ENCODE measurements around the gene RPL36AL.
A peak's percentile ranks its signal among the peaks of the same experiment; 100 is the strongest.
"Not testable (repeated sequence)": the region's sequence is repeated elsewhere in the genome, so short reads cannot be mapped to it uniquely, and the experiment has no call there.

The RPL36AL gene

DNA sequence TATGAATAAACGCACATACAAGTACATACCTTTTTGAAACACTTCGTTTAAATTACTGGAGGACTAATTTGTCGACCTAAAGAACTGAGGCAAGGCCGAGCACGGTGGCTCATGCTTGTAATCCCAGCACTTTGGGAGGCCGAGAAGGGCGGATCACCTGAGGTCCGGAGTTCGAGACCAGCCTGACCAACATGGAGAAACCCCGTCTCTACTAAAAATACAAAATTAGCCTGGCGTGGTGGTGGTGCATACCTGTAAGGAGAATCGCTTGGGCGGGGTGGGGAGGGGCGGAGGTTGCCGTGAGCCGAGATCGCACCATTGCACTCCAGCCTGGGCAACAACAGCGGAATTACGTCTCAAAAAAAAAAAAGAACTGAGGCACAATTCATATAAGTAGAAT, 1.2 kb downstream of the RPL36AL start:
- not testable (repeated sequence) for DNase-seq (ENCODE audit: low spot score)

DNA sequence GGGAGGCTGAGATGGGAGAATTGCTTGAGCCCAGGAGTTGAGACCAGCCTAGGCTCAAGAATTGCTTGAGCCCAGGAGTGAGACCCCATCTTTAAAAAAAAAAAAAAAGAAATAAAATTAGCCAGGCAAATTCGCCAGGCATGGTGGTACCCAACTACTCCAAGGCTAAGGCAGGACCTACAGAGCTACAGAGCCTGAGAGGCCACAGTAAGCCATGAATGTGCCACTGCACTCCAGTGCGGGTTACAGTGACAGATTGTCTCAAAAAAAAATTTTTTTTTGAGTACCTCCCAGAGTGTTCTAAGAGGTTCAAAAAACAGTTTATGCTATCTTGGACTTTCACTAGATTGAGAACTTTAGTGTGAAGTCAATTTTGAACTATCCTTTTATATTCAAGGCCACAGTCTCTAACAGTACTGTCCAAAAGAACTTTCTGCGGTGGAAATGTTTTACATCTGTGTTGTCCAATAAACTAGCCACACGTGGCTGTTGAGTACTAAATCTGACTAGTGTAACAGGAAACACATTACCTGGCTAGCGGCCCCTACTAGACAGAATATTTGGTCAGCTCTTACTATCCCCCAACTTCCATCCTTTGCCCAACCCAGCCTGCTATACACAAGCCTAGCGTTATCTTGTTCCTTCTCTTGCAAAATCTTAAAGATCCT, 2.4 kb downstream of the RPL36AL start:
- no peak for DNase-seq (ENCODE audit: low spot score)

- DNase-seq (ENCODE audit: low spot score): no peak
Observed at GRCh38 chr14:49615776-49616175, 4.7 kb downstream of the RPL36AL start.

DNA sequence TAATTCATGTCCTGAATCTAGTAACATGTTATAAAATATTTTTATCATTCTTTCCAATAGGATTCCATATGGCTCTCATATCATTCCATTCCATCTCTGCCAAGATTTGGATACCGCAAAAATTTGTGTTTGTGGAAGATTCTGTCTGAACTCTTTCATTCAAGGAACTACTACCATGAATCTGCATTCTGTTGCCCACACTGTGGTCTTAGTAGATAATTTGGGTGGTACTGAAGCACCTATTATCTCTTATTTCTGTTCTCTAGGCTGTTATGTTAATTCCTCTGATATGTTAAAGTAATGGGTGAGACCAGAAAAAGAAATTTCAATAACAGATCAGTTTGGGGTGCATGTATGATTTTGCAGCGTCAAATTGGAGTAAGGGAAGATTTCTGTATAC, 6.2 kb downstream of the RPL36AL start:
- no peak for DNase-seq (ENCODE audit: low spot score)

DNA sequence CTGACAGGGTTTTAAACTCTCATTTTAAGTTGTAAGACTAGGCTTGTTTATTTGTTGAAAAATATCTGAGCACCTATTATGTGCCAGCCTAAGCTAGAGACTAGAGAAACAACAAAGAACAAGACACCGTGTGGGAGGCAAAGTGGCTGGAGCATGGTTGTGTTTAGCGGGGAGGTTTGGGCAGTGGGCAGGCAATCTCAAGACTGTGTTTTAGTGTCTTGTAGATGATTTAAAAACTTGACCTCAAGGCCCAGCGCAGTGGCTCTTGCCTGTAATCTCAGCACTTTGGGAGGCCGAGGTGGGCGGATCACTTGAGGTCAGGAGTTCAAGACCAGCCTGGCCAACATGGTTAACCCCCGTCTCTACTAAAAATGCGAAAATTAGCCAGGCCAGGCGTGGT, 7.8 kb downstream of the RPL36AL start:
- DNase-seq (ENCODE audit: low spot score): no peak

- DNase-seq (ENCODE audit: low spot score): no peak
Observed at GRCh38 chr14:49612251-49612650, 8.2 kb downstream of the RPL36AL start.

DNA sequence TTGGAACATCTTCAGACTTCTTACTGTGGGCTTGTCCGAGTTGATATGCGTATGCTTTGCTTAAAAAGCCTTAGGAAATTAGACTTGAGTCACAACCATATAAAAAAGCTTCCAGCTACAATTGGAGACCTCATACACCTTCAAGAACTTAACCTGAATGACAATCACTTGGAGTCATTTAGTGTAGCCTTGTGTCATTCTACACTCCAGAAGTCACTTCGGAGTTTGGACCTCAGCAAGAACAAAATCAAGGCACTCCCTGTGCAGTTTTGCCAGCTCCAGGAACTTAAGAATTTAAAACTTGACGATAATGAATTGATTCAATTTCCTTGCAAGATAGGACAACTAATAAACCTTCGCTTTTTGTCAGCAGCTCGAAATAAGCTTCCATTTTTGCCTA, 12.8 kb downstream of the RPL36AL start:
- no peak for DNase-seq (ENCODE audit: low spot score)

DNA sequence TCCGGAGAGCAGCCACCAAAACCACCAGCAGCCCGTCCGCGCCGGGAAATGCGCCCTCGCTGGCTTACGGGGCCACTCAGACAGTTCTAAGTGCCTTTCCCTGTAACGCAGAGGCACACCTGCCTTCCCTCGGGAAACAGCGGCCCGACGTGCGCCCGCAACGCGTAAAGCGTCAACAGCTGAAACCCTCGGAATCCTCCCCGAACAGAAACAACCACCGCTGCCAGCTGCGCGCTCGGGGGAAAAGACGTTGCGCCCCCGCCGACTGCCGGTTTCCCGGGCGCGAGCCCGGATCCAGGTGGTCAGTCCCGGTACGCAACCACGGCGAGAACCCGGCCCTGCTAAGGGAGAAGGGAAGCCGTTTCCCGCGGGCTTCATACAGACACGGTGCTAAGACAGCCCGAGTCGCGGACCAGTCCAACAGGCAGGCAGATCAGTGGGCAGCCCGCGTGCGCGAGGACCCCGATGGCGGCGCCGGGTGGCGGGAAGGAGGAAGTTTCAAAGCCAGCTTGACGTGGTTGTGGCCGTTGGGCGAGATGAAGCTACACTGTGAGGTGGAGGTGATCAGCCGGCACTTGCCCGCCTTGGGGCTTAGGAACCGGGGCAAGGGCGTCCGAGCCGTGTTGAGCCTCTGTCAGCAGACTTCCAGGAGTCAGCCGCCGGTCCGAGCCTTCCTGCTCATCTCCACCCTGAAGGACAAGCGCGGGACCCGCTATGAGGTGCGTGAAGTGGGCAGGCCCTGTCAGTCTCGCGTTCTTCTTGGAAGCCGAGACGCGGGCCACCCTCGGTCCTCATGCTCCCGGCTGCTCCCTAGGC, 21.7 kb downstream of the RPL36AL start, which contains the start of gene LRR1:
Gene LRR1 (plus strand): TSS at position 456 of the 816 bp plus-strand sequence. CDS start 81 bp downstream, at position 537.
- peak; percentile 56 for DNase-seq (ENCODE audit: low spot score)

GRCh38 chr14:49598189-49598484, 22.3 kb downstream of the RPL36AL start:
- DNase-seq (ENCODE audit: low spot score): no peak

GRCh38 chr14:49594347-49595091, 25.9 kb downstream of the RPL36AL start:
- DNase-seq (ENCODE audit: low spot score): no peak

DNA sequence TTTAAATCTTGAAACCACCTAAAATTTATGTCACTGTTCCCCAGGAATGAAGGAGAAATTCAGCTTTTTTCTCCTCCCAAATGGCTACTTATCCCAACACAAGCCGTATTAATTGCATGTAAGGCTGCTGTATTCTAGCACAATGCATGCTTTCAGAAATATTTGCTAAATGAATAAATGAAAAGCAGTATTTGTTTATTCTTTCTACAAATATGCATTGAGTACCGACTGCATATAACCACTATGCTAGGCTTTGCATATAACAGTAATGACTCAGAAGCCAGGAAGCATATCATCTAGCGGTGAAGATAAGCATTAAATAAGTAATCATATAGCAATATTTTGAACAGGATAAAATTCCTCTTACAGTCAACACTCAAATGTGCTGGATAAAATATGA, 27.4 kb downstream of the RPL36AL start:
- no peak for DNase-seq (ENCODE audit: low spot score)

GRCh38 chr14:49589387-49589786, 31.0 kb downstream of the RPL36AL start:
- DNase-seq (ENCODE audit: low spot score): no peak

- no peak for DNase-seq (ENCODE audit: low spot score)
Observed at GRCh38 chr14:49586673-49587460, 33.6 kb downstream of the RPL36AL start.

- peak; percentile 56 for DNase-seq (ENCODE audit: low spot score)
Observed at GRCh38 chr14:49585803-49586672, 34.4 kb downstream of the RPL36AL start, which contains the start of gene RPS29. TSS of gene RPS29 (minus strand) at chr14:49586380. CDS start at chr14:49586346, 34 bp downstream.

DNA sequence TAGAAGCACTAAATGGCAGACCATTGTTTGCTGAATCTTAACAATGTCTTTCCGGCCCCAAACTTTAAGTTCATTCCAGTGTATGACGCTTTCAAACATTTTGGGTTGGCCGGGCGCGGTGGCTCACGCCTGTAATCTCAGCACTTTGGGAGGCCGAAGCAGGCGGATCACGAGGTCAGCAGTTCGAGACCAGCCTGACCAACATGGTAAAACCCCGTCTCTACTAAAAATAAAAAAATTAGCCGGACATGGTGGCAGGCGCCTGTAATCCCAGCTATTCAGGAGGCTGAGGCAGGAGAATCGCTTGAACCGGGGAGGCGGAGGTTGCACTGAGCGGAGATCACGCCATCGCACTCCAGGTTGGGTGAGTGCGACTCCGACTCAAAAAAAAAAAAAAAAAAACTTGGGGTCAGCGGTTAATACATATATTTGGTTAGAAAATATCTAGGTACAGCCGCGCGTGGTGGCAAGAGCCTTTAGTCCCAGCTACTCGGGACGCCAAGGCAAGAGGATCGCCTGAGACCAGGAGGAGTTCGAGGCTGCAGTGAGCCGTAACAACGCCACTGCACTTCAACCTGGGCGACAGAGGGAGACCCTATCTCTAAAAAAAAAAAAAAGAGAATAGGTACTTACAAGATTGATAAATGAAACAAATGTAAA, 35.3 kb downstream of the RPL36AL start:
- not testable (repeated sequence) for DNase-seq (ENCODE audit: low spot score)

DNA sequence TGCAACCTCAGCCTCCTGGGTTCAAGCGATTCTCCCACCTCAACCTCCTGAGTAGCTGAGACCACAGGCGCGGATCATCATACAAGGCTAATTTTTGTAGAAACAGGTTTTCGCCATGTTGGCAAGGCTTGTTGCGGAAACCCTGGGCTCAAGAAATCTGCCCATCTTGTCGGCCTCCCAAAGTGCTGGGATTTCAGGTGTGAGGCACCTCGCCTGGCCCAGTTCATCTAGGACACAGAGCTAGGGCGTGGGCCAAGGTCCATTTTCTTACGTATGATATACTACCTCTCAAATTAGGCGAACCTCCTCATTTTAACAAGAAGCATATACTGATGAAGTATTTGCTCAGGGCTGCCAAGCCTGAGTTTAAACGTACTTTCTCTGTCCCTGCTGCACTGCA, 36.4 kb downstream of the RPL36AL start:
- no peak for DNase-seq (ENCODE audit: low spot score)

- no peak for DNase-seq (ENCODE audit: low spot score)
Observed at GRCh38 chr14:49583629-49584028, 36.8 kb downstream of the RPL36AL start.

DNA sequence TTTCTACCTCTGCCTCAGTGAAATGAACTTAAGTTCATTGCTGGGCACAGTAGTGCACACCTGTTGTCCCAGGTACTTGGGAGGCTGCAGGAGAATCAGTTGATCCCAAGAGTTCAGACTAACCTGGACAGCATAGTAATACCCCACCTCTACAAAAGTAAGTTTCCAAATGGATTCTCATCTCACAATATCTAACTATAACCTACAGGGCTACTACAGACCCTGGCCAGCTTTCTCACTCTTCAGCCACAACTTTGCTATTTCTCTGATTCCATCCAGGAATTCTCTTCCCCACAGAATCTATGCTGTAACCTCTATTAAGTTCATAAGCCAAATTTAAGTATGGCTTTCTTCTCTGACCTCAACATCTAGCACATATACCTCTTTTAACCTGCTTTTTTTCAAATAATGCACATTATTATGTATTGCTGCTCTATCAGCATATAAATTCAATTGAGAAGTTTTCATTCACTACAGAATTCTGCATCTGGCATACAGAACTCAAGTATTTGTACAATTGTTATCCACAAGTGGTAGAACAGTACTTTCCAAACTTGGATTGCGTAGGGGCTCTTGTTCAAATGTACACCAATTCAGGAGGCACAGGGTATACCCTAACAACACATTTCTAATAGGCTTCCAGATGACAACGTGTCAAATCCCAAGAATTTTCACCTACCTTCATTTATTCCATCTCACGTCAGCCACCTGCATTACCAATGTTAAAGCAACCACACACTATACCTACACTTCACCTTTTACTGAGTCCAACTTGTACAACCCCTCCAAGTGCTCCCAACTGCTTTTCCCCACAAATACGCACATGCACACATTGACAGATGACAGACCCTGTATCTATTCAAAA, 38.1 kb downstream of the RPL36AL start:
- DNase-seq (ENCODE audit: low spot score): no peak

Measured in HuH-7.5 (cell line).